Loucy (cell line): ENCODE data around the gene CYP3A5.
"Not testable (repeated sequence)": the region's sequence is repeated elsewhere in the genome, so short reads cannot be mapped to it uniquely, and the experiment has no call there.

Source experiments
- H2AFZ ChIP-seq: fragments of 200-600 bp; sonication (generic); 2 replicates; pipeline ENCODE4 v1.6.0; 2016; ENCODE audit warnings: antibody characterized with exemption, mild to moderate bottlenecking, low read length, moderate library complexity
- H3F3A ChIP-seq: fragments of 200-600 bp; 2 replicates; pipeline ENCODE4 v1.6.0; 2016; ENCODE audit warnings: antibody characterized with exemption, low read depth, mild to moderate bottlenecking
- H3K27me3 ChIP-seq: fragments of 200-600 bp; sonication (generic); 2 replicates; pipeline ENCODE4 v1.6.1; 2014; ENCODE audit warnings: low read length, mild to moderate bottlenecking; ENCODE audit not compliant: insufficient read depth, poor library complexity, severe bottlenecking
- H3K36me3 ChIP-seq: fragments of 200-600 bp; sonication (generic); 2 replicates; pipeline ENCODE4 v1.6.1; 2016; ENCODE audit warnings: low read length; ENCODE audit not compliant: insufficient read depth
- H3K4me1 ChIP-seq: fragments of 200-600 bp; sonication (generic); 2 replicates; pipeline ENCODE4 v1.5.1; 2014; ENCODE audit warnings: low read length, mild to moderate bottlenecking; ENCODE audit not compliant: insufficient read depth, poor library complexity, severe bottlenecking
- H3K4me2 ChIP-seq: fragments of 200-600 bp; sonication (generic); 2 replicates; pipeline ENCODE4 v1.6.0; 2014; ENCODE audit warnings: antibody characterized with exemption, low read length, low read depth, mild to moderate bottlenecking; ENCODE audit not compliant: poor library complexity, severe bottlenecking
- H3K4me3 ChIP-seq: fragments of 200-600 bp; sonication (generic); 2 replicates; pipeline ENCODE4 v1.5.1; 2014; ENCODE audit warnings: low read length, mild to moderate bottlenecking, mixed read lengths; ENCODE audit not compliant: poor library complexity, severe bottlenecking
- H3K79me2 ChIP-seq: fragments of 200-600 bp; sonication (generic); 2 replicates; pipeline ENCODE4 v1.6.1; 2014; ENCODE audit warnings: low read length; ENCODE audit not compliant: insufficient read depth
- H3K9ac ChIP-seq: fragments of 200-600 bp; sonication (generic); 2 replicates; pipeline ENCODE4 v1.6.0; 2014; ENCODE audit warnings: mild to moderate bottlenecking, low read depth, low read length, moderate library complexity; ENCODE audit not compliant: poor library complexity, severe bottlenecking
- H3K9me2 ChIP-seq: fragments of 200-600 bp; sonication (generic); replicated peaks from 2 replicates; pipeline ENCODE4 v1.6.1; 2016; ENCODE audit warnings: low read depth, low read length, mixed read lengths
- H3K9me3 ChIP-seq: fragments of 200-600 bp; sonication (generic); 2 replicates; pipeline ENCODE4 v1.6.1; 2014; ENCODE audit warnings: mild to moderate bottlenecking, antibody characterized with exemption, low read length, low read depth; ENCODE audit not compliant: insufficient read depth
- H4K20me1 ChIP-seq: fragments of 200-600 bp; sonication (generic); 2 replicates; pipeline ENCODE4 v1.6.0; 2014; ENCODE audit warnings: antibody characterized with exemption, low read length, mild to moderate bottlenecking; ENCODE audit not compliant: insufficient read depth, poor library complexity, severe bottlenecking
- CTCF ChIP-seq: fragments of 200-600 bp; sonication (generic); conservative IDR thresholded peaks from 2 replicates; pipeline ENCODE4 v1.5.1; 2014; ENCODE audit warnings: mild to moderate bottlenecking, antibody characterized with exemption, low read length
- EZH2phosphoT487 ChIP-seq: fragments of 200-600 bp; IDR thresholded peaks from 2 replicates; pipeline ENCODE4 v1.6.1; 2018; ENCODE audit warnings: antibody characterized with exemption, mild to moderate bottlenecking, moderate library complexity, borderline replicate concordance

Gene CYP3A5

GRCh38 chr7:99653754-99654153 is 26.0 kb downstream of the CYP3A5 start:
- H3K4me3 ChIP-seq: no peak overlapping the region
- H3K4me2 ChIP-seq: no peak overlapping the region
- TF ChIP-seq EZH2phosphoT487: no peak
- no peak for TF ChIP-seq CTCF
- no peak overlapping the region for H3K9ac ChIP-seq
- no peaks in the 10 kb centered on the region for H3K9me2 ChIP-seq
- no peaks in the 10 kb centered on the region for H3K4me1 ChIP-seq
- no peaks in the 10 kb centered on the region for H4K20me1 ChIP-seq
- no peak overlapping the region for H2AFZ ChIP-seq
- H3F3A ChIP-seq: no peaks in the 10 kb centered on the region
- H3K36me3 ChIP-seq: no peaks in the 10 kb centered on the region; the same call in 1 of the 2 replicates
- no peaks in the 10 kb centered on the region for H3K79me2 ChIP-seq
- H3K27me3 ChIP-seq: no peaks in the 10 kb centered on the region
- H3K9me3 ChIP-seq: no peaks in the 10 kb centered on the region

- H3K9ac ChIP-seq, H4K20me1 ChIP-seq, H3K9me3 ChIP-seq, H3K27me3 ChIP-seq, H3F3A ChIP-seq, H3K4me1 ChIP-seq, H3K4me3 ChIP-seq, H3K36me3 ChIP-seq, H3K79me2 ChIP-seq, H3K9me2 ChIP-seq, H2AFZ ChIP-seq, H3K4me2 ChIP-seq: not testable (repeated sequence)
These were observed 26.5 kb downstream of the CYP3A5 start for GRCh38 chr7:99653269-99653668.

- no peaks in the 10 kb centered on the region for H3K4me1 ChIP-seq
- H3K9ac ChIP-seq: no peak overlapping the region
- TF ChIP-seq CTCF (no peak), EZH2phosphoT487 (no peak)
- no peaks in the 10 kb centered on the region for H3K79me2 ChIP-seq
- H3K9me3 ChIP-seq: no peaks in the 10 kb centered on the region
- no peak overlapping the region for H3K4me3 ChIP-seq
- H3K36me3 ChIP-seq: no peaks in the 10 kb centered on the region; the same call in 1 of the 2 replicates
- no peaks in the 10 kb centered on the region for H3K27me3 ChIP-seq
- no peaks in the 10 kb centered on the region for H3F3A ChIP-seq
- no peak overlapping the region for H2AFZ ChIP-seq
- H4K20me1 ChIP-seq: no peaks in the 10 kb centered on the region
- H3K4me2 ChIP-seq: no peak overlapping the region
- no peaks in the 10 kb centered on the region for H3K9me2 ChIP-seq
These were observed 27.1 kb downstream of the CYP3A5 start for GRCh38 chr7:99652671-99653070.

- no peaks in the 10 kb centered on the region for H3K79me2 ChIP-seq
- no peak overlapping the region for H3K4me2 ChIP-seq
- TF ChIP-seq EZH2phosphoT487 (no peak), CTCF (no peak)
- H3K4me3 ChIP-seq: no peak overlapping the region
- H4K20me1 ChIP-seq: no peaks in the 10 kb centered on the region
- no peaks in the 10 kb centered on the region for H3K9me2 ChIP-seq
- no peaks in the 10 kb centered on the region for H3K4me1 ChIP-seq
- H3K36me3 ChIP-seq: no peaks in the 10 kb centered on the region; the same call in 1 of the 2 replicates
- H3K9me3 ChIP-seq: no peaks in the 10 kb centered on the region
- no peak overlapping the region for H3K9ac ChIP-seq
- H3F3A ChIP-seq: no peaks in the 10 kb centered on the region
- H3K27me3 ChIP-seq: no peaks in the 10 kb centered on the region
- H2AFZ ChIP-seq: no peak overlapping the region
These were observed 28.5 kb downstream of the CYP3A5 start for GRCh38 chr7:99651290-99651689.
